GM23248 (cell line): ENCODE data around the gene IL1RAPL2.

Experiments used
- EZH2 ChIP-seq: fragments of 200-600 bp; sonication (generic); IDR thresholded peaks from 2 replicates; pipeline ENCODE4 v1.6.1; 2018; ENCODE audit warnings: antibody characterized with exemption, mild to moderate bottlenecking; ENCODE audit not compliant: insufficient read depth, poor library complexity, severe bottlenecking
- EZH2phosphoT487 ChIP-seq: fragments of 200-600 bp; sonication (generic); IDR thresholded peaks from 2 replicates; pipeline ENCODE4 v1.6.1; 2018; ENCODE audit warnings: antibody characterized with exemption, moderate library complexity, mild to moderate bottlenecking, low read depth; ENCODE audit not compliant: insufficient read depth

- TF ChIP-seq EZH2phosphoT487 (no peak), EZH2 (no peak)
These were observed 1043.5 kb downstream of the IL1RAPL2 start for GRCh38 chrX:105609530-105609929.
